ENCODE data around the gene TTC12. TPM values are rescaled to one million over a fixed set of nuclear protein-coding genes. Genes with fewer than 3 reads are reported as not detected.

TTC12 gene
- polyA plus RNA-seq, 1 of the 3 experiments (the other 2 are of a cell fraction) = 15.1 TPM

GRCh38 chr11:113278481-113278880 lies 35.9 kb upstream of the TTC12 start:
- Histone ChIP-seq H3K79me2 (ENCODE audit: insufficient read depth) (no peaks in the 10 kb centered on the region), H3K9me3 (no peaks in the 10 kb centered on the region), H3K4me2 (no peak overlapping the region), H3K9ac (no peak overlapping the region), H3K4me1 (ENCODE audit: control insufficient read depth in 1 of 2, insufficient read depth in 2 of 2, low read depth in 1 of 2, low read length in 1 of 2) (peaks cover 0 to 16% of the 10 kb centered on the region in 2 experiments; a peak in 1 of 4 replicates), H2AFZ (ENCODE audit: low read depth) (no peak overlapping the region), H3F3A (replicated peaks; ENCODE audit: insufficient read depth) (no peaks in the 10 kb centered on the region), H3K9me2 (no peaks in the 10 kb centered on the region), H3K4me3 (ENCODE audit: low read depth in 2 of 2, low read length in 1 of 2) (no peak overlapping the region), H3K36me3 (replicated peaks in 1 of 2; ENCODE audit: control insufficient read depth in 1 of 2, insufficient read depth in 2 of 2, low read length in 1 of 2) (no peaks in the 10 kb centered on the region), H3K27me3 (ENCODE audit: insufficient read depth) (no peaks in the 10 kb centered on the region), H3K27ac (ENCODE audit: low read depth in 2 of 2, low read length in 1 of 2) (no peak overlapping the region), H4K20me1 (ENCODE audit: insufficient read depth) (no peaks in the 10 kb centered on the region)
- ChIA-PET POLR2A (no interaction called here), CTCF (interaction anchor here (1.0 to 1.4 kb wide), 2 partner anchors 11 to 691 kb away, joined by 4 to 10 read pairs; no protein-coding TSS in a partner anchor)
- TF ChIP-seq SIN3A (IDR thresholded peaks at IDR 0.05; ENCODE audit: borderline replicate concordance, low read depth, low read length) (no peak), USF1 (IDR thresholded peaks at IDR 0.05; ENCODE audit: borderline replicate concordance, low read depth) (no peak), FOXM1 (IDR thresholded peaks at IDR 0.05; ENCODE audit: low read depth) (no peak), ELF1 (IDR thresholded peaks at IDR 0.05) (no peak), MEF2A (IDR thresholded peaks at IDR 0.05; ENCODE audit: borderline replicate concordance, low read depth) (no peak), RAD21 (IDR thresholded peaks at IDR 0.05; ENCODE audit: low read length) (no peak), TAF1 (IDR thresholded peaks at IDR 0.05; ENCODE audit: borderline replicate concordance, low read depth, low read length) (no peak), RCOR1 (IDR thresholded peaks at IDR 0.05; ENCODE audit: low read length) (no peak), IRF3 (IDR thresholded peaks at IDR 0.05; ENCODE audit: low read depth, low read length) (no peak), SMC3 (IDR thresholded peaks at IDR 0.05; ENCODE audit: low read depth, low read length) (no peak), ZBTB33 (IDR thresholded peaks at IDR 0.05; ENCODE audit: borderline replicate concordance, low read depth) (no peak), REST (IDR thresholded peaks at IDR 0.05; ENCODE audit: low read depth, low read length) (no peak), GABPA (IDR thresholded peaks at IDR 0.05; ENCODE audit: low read depth) (no peak), FOXJ3 (CRISPR knock-in tag; IDR thresholded peaks at IDR 0.05) (no peak), GATA2 (CRISPR knock-in tag; IDR thresholded peaks at IDR 0.05) (no peak), NFIC (IDR thresholded peaks at IDR 0.05; ENCODE audit: borderline replicate concordance) (no peak), POLR2AphosphoS5 (IDR thresholded peaks at IDR 0.05; ENCODE audit: low read depth, low read length) (no peak), EP300 (IDR thresholded peaks at IDR 0.05; ENCODE audit: borderline replicate concordance in 1 of 2, low read depth in 1 of 2, low read length in 1 of 2) (no peak), PBX3 (IDR thresholded peaks at IDR 0.05) (no peak), EZH2phosphoT487 (IDR thresholded peaks at IDR 0.05; ENCODE audit: borderline replicate concordance, low read depth) (no peak)
- 89% methylated on average over 9 of the region's 9 CpGs for WGBS (ENCODE audit: low lambda C conversion rate)
- DNase-seq = no peak
